Measurements from ENCODE around the gene RACGAP1. TPM values are rescaled to one million over a fixed set of nuclear protein-coding genes. Genes with fewer than 3 reads are reported as not detected.

RACGAP1 gene
- total RNA-seq, 1 experiment from 2014 or later, result 112 TPM

GRCh38 chr12:50004696-50005095, 20.6 kb downstream of the RACGAP1 start:
- no peak for DNase-seq
- Histone ChIP-seq H3K79me2 (ENCODE audit: low read depth) (0 out of 2 replicates have a peak, but pooled peaks cover 4% of the 10 kb centered on the region), H3K4me3 (no peak overlapping the region), H3K27ac (no peak overlapping the region), H3K4me1 (replicated peaks; ENCODE audit: insufficient read depth) (no peaks in the 10 kb centered on the region), H2AFZ (no peak overlapping the region), H3K4me2 (no peak overlapping the region), H3K36me3 (ENCODE audit: low read depth) (peaks cover 27% of the 10 kb centered on the region), H3K9me2 (ENCODE audit: insufficient read depth) (no peaks in the 10 kb centered on the region), H4K20me1 (ENCODE audit: insufficient read depth) (no peaks in the 10 kb centered on the region), H3K27me3 (ENCODE audit: insufficient read depth, low read depth) (no peaks in the 10 kb centered on the region), H3K9me3 (ENCODE audit: insufficient read depth, low read depth) (no peaks in the 10 kb centered on the region), H3F3A (ENCODE audit: insufficient read depth, low read depth) (peaks cover 11% of the 10 kb centered on the region; the same call in 1 of the 2 replicates)
- TF ChIP-seq EZH2 (IDR thresholded peaks at IDR 0.05; ENCODE audit: low read depth) (no peak), CTCF (conservative IDR thresholded peaks at IDR 0.05) (no peak)
- no TSS peak for BruUV-seq (replicated peaks)
- CTCF ChIA-PET, result no interaction called here
- intact Hi-C loops (cut with micrococcal nuclease; ENCODE audit: unreplicated experiment), result no loop called here
- POLR2A ChIA-PET (ENCODE audit: unreplicated experiment), result no interaction called here

- Histone ChIP-seq H3K9me2 (ENCODE audit: insufficient read depth) (no peaks in the 10 kb centered on the region), H3K27ac (no peak overlapping the region), H3K4me3 (no peak overlapping the region), H3K4me2 (no peak overlapping the region), H3F3A (ENCODE audit: insufficient read depth, low read depth) (peaks cover 11% of the 10 kb centered on the region; the same call in 1 of the 2 replicates), H3K4me1 (replicated peaks; ENCODE audit: insufficient read depth) (no peaks in the 10 kb centered on the region), H3K79me2 (ENCODE audit: low read depth) (0 out of 2 replicates have a peak, but pooled peaks cover 4% of the 10 kb centered on the region), H3K9me3 (ENCODE audit: insufficient read depth, low read depth) (no peaks in the 10 kb centered on the region), H4K20me1 (ENCODE audit: insufficient read depth) (no peaks in the 10 kb centered on the region), H3K36me3 (ENCODE audit: low read depth) (peaks cover 34% of the 10 kb centered on the region), H2AFZ (no peak overlapping the region), H3K27me3 (ENCODE audit: insufficient read depth, low read depth) (no peaks in the 10 kb centered on the region)
- CTCF ChIA-PET, result no interaction called here
- no peak for DNase-seq
- BruUV-seq (replicated peaks), result no TSS peak
- POLR2A ChIA-PET (ENCODE audit: unreplicated experiment), result interaction anchor here (0.6 kb wide), 1 partner anchor 1350 kb away, joined by 4 read pairs; no protein-coding TSS in a partner anchor
- TF ChIP-seq EZH2 (IDR thresholded peaks at IDR 0.05; ENCODE audit: low read depth) (no peak), CTCF (conservative IDR thresholded peaks at IDR 0.05) (no peak)
- intact Hi-C loops (cut with micrococcal nuclease; ENCODE audit: unreplicated experiment), result no loop called here
These were observed 21.7 kb downstream of the RACGAP1 start for GRCh38 chr12:50003595-50003994.

- Histone ChIP-seq H4K20me1 (ENCODE audit: insufficient read depth) (no peaks in the 10 kb centered on the region), H3K79me2 (ENCODE audit: low read depth) (no peaks in the 10 kb centered on the region), H3K27me3 (ENCODE audit: insufficient read depth, low read depth) (no peaks in the 10 kb centered on the region), H3K27ac (no peak overlapping the region), H3K4me2 (no peak overlapping the region), H3F3A (ENCODE audit: insufficient read depth, low read depth) (peaks cover 3% of the 10 kb centered on the region; the same call in 1 of the 2 replicates), H3K4me3 (no peak overlapping the region), H3K4me1 (replicated peaks; ENCODE audit: insufficient read depth) (no peaks in the 10 kb centered on the region), H3K36me3 (ENCODE audit: low read depth) (peaks cover 35% of the 10 kb centered on the region), H2AFZ (no peak overlapping the region), H3K9me2 (ENCODE audit: insufficient read depth) (no peaks in the 10 kb centered on the region), H3K9me3 (ENCODE audit: insufficient read depth, low read depth) (no peaks in the 10 kb centered on the region)
- TF ChIP-seq EZH2 (IDR thresholded peaks at IDR 0.05; ENCODE audit: low read depth), result no peak
- TF ChIP-seq CTCF (conservative IDR thresholded peaks at IDR 0.05), result no peak
- no TSS peak for BruUV-seq (replicated peaks)
- no peak for DNase-seq
- ChIA-PET POLR2A (ENCODE audit: unreplicated experiment) (no interaction called here), CTCF (interaction anchor here (0.7 kb wide), 1 partner anchor 129 kb away, joined by 3 read pairs; no protein-coding TSS in a partner anchor)
- intact Hi-C loops (cut with micrococcal nuclease; ENCODE audit: unreplicated experiment), result no loop called here
These were observed 26.8 kb downstream of the RACGAP1 start for GRCh38 chr12:49998453-49998852.

All from PC-9 (cell line).